KG1 (cell line): ENCODE data around the gene SLC46A2.

Experiments used
- DNase-seq: peaks from one replicate; lab custom pipeline; 2025; lab: John Stamatoyannopoulos, UW

SLC46A2 gene

DNA sequence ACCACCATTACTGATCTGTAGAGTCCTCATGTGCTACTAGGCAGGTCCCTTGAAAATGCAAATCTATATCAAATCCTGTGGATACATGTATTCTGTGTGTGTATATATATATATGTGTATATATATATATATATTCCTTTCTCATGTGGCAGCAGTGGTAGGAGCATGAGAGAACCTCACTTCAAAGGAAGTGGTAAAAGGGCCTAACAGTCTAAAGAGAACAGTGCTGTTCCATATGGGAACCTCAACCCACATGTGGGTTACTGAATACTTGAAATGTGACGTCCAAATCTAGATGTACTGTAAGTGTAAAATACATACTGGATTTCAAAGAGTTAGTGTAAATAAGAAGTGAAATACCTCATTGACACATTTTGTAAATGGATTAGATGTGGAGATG is 5.4 kb downstream of the SLC46A2 start:
- no peak for DNase-seq

DNA sequence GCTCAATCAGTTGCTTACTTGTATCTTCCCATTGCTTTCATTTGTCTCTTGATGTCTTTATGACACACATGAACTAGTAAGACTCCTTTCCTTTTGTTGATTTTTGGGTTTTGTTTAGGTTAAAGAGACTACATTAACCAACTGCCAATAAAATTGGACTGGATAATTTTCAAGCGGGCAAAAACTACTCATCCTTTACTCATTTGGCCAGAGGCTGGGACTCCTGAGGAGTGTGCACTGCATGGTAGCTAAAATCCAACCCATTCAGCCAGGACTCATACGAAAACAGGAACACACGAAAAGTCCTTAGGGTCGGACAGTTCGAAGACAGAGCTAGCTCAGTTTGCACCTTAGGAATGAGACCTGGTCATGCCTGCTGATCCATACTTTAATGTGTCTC is 6.0 kb downstream of the SLC46A2 start:
- DNase-seq = no peak

DNA sequence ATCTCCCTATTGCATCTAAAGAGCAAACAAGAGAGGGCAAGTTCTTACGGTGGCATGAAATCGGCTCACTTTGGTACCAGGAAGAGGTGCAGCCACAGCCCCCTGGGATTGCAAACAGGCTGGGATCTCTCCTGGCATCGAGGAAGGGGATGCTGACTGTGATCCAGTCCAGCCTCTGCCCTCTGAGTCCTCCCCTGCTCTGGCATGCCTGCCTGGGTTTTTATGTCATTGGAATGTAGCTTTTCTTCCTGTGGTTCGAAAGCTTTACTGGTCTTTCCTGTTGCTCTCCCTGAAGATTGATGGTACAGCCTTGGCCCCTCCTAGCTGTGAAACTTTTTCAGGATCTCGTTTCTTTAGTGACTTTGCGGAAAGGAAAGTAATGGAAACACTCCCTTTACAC is 6.6 kb downstream of the SLC46A2 start:
- DNase-seq = no peak

DNA sequence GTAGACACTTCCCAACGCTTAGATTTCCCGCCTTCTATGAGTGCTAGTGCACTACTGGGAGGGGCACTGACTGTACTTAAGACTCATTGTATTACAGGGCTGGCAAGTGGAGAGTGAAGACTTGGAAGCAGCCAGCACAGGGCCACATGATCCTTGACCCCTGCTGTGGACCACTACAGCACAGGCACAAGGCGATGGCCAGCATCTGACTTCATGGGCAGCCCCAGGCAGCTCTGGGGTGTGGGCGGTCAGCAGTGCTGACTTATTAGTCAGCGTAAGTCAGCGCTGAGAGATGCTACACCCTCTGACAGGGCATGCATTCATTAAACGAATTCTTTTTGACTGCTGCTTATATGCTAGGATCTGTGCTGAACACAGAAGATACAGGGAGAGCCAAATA is 9.3 kb downstream of the SLC46A2 start:
- no peak for DNase-seq

DNA sequence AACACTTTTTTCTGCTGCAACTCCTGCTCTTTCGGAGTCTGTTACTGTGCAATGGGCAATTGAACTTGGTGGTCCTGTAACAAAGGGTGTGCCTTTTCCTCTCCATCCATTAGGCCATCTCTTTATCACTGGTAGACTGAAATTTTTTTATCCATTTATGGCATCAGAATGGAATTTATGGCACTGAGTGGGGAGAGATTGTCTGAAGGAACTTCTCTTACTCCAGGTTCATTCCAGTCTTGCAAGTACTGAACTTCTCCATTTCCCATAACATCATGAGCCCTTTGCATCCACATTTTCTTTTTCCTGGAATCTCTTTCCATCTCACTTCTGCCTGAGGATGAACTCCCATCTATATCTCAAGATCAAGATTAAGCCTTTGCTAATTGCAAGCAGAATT is 10.0 kb downstream of the SLC46A2 start:
- DNase-seq = no peak

DNA sequence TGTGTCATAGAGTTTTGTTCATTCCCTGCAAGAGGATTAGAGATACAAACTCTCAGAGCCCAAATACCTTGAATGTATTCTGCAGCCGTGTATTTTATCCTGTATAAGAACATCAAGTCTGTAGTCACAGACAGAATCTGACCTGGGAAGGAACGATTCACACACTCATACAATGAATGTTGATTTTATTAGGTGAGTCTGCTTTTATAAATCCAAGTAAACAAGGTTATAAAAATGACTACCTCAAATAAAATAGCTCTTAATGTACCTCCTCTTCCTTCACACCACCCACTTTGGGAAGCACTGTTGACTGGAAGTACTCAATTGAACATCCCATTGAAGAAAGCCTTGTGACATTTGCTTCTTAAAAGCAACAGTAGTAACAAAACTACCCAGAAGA is 11.9 kb downstream of the SLC46A2 start:
- DNase-seq = no peak

DNA sequence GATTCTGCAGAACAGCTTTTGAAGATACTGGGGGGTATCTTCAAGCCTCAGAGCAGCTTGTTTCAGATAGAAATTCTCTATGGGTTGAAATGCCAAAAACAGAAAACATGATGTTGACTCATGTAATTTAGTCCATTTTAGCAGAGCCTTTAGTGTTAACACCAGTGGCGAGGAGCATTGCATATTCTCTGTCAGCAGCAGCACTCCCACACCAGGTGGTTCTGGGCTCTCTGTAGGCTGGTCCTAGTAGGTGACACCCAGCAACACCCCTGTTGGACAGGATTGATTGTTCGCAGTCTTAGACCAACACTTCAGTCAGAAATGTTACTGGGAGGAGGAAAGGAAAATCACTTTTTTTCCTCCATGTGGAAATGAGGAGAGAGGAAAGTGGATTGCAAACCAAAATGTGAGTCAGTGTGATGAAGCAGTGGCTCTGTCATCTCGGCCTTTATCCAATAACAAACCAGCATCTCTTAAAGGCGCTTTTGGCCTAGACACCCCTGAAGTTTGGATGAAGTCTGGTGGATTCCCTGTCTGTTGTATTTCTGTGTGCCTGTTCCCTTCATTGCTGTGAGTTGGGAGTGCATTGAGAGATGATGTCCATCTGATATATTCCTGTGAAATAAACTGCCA is 16.8 kb downstream of the SLC46A2 start:
- no peak for DNase-seq

DNA sequence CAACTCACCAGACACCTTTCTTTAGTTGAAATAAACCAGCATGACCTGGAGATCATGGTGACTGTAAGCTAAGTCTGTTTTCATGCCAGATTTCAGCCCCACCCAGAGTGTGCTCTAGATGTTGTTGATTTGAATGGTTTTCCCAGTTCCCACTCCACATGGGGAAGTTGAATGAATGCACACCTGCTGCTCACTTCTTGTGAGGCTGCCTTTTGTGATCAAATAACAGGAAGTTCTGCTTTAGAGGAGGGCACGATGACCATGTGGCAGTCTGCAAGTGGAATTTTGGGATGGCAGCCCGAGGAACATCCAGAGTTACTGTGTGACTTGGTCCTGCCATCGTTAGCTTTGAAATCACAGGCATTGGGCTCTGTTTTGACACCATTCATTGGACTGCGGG is 18.7 kb downstream of the SLC46A2 start:
- no peak for DNase-seq

DNA sequence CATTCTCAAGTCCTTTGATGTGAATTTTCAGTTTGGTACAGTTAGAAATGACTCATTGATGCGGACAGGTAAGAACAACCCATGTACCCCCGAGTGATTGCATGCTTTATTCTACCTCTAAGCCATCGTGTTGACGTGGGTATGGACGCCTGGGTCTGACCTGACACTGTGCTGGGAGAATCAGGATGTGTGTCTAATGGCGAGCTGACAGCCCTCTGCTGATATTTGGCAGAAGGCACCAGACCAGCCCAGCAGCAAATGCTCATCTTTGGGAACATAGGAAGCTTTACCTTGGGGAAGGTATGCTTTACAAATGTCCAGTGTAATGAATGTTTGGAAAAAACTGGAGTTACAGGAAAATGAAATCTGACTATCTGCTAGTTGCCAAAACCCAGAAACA is 20.1 kb downstream of the SLC46A2 start:
- no peak for DNase-seq

DNA sequence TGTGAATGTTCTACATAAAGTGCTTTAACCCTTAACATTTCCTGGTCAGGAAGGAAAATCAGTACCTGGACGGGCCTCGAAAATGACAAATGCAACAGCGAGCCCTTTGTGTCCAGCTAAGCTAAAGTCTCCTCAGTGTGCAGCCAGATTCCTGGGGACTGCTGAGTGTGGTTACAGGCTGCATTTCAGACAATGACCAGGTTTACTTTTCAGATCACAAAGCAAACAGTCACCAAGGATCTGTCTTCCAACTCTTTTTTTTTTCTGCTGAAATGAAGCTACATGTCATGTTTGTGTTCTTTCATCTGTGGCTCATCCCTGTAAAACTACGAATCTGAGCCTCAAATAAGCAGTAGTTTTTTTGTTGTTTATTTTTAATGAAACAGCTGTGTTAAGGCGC is 20.8 kb downstream of the SLC46A2 start:
- no peak for DNase-seq

DNA sequence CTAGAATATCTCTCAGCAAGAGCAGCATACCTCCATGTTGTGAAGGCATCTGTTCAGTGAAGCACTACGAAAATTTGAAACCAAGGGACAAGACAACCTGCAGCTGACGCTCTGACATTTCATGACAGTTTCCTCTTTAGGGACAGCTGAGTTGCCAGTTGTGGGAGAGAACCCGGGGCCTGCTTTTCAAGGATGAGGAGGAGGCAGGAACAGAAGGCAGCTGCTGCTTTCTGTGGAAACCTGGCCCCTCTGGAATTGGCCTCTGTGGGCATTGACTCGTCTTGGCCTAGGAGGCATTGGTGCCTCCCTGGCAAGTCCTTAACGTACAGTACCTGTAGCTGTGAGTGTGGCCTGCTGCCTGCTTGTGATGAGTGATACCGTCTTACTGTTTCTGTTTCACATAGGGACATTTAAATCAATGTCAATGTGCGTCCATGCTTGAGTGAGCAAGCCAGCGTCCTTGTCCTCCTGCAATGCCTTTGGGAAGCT is 21.6 kb downstream of the SLC46A2 start:
- DNase-seq = no peak

DNA sequence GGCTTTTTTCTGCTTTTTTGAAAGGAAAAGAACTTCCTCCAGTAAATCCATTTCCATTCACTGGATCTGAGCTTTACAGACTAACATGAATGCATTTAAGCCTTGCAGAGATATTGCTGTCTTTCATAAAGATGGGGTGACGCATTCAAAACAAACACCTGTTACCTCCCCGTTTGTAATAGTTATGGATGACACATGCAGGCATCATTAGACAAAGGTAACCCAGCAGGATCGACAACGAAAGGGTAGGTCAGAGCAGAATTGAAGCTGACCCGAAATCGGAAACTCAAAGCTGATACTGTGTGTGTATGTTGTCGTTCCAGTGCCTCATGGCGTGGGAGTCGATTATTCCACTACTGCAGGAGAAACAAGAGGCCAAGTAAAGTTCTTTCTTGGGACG is 22.2 kb downstream of the SLC46A2 start:
- no peak for DNase-seq

DNA sequence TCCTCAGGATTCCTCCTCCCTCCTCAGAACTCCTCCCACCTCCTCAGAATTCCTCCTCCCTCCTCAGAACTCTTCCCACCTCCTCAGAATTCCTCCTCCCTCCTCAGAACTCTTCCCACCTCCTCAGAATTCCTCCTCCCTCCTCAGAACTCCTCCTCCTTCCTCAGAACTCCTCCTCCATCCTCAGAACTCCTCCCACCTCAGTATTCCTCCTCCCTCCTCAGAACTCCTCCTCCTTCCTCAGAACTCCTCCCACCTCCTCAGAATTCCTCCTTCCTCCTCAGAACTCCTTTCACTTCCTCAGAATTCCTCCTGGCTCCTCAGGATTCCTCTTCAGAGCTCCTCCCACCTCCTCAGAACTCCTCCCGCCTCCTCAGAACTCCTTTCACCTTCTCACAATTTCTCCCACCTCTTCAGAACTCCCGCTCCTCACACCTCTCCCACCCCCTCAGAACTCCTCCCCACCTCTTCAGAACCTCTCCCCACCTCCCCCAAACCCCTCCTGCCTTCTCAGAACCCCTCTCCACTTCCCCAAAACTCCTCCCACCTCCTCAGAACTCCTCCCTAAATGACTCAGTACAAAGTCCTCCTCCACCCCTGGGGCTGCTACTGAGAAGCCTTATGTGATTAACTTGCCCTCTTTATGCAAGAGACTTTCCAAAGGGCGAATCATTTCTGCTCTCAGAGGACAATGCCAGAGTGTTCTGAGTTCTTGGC is 23.2 kb downstream of the SLC46A2 start:
- no peak for DNase-seq

DNA sequence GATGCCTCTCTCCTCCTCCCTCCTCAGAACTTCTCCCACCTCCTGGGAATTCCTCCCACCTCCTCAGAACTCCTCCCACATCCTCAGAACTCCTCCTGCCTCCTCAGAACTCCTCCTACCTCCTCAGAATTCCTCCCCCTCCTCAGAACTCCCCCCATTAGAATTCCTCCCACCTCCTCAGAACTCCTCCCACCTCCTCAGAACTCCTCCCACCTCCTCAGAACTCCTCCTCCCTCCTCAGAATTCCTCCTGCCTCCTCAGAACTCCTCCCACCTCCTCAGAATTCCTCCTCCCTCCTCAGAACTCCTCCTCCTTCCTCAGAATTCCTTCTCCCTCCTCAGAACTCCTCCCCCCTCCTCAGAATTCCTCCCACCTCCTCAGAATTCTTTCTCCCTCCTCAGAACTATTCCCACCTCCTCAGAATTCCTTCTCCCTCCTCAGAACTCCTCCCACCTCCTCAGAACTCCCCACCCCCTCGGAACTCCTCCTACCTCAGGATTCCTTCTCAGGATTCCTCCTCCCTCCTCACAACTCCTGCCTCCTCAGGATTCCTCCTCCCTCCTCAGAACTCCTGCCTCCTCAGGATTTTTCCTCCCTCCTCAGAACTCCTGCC is 23.9 kb downstream of the SLC46A2 start:
- no peak for DNase-seq

DNA sequence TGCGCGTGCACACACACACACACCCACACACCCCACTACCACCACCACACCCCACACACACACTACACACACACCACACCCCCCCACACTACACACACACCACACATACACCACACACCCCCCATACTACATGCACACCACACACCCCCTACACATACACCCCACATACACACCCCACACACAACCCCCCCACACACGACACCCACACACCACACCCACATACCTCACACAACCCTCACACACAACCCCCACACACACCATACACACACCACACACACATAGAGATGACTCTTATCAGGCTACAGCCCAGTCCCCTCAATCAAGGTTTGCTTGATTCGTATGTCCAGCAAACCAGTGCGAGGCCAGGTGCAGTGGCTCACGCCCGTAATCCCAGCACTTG is 25.7 kb downstream of the SLC46A2 start:
- no peak for DNase-seq

DNA sequence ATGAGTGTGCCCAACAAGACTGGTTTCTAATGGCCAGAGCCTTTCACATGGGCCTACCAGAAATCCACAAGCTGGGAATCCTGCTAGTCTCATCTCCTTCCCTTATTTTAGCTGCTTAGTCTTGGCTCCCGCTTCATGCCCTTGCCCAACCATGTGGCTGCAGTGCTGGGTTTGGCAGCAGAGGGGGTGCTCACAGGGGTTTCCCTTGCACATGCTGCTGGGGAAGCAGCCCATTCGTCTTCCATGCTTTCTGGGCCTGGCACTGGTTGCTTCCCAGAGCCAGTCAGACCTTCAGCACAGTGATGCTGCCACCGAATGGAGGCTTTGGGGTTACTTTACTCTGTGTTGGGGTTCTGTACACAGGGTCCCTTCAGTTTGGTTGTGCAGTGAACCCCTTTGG is 26.3 kb downstream of the SLC46A2 start:
- DNase-seq = no peak

DNA sequence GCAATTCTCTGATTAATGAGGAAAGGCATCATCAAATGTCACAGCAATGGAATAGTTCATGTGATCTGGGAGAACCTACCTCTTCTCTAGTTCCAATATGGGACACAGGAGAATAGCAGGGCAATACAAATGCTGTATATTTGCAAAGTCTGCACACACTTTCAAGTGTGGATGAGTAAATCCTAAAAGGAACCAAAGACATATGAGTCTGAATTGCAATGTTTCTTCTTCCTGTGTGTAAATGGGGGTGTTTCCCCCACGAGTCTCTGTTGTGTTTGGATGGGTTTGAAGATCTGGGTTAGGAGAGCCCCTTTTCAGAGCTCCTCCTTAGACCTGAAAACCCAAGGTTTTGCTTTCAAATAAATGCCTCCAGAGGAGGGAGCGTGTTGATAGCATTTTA is 26.9 kb downstream of the SLC46A2 start:
- no peak for DNase-seq

DNA sequence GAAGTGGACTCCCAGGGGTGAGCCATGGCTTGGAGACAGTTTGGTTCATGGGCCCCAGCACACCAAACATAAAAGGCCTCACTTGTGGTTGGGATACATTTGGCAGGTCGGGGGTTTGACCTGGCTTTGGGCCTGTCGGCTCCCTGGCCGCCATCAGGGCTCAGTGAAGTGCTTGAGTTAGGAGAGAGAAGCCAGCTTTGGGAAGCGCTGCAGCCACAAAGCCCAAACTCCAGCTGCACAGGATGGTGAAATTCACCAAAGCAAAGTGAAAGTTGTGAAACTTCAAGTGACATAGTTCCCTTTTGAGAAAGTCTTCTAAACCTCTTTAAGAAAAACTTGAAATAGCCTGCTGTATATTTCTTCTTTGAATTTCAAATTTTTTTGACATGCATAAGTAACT is 27.5 kb downstream of the SLC46A2 start:
- peak; percentile 27 for DNase-seq

DNA sequence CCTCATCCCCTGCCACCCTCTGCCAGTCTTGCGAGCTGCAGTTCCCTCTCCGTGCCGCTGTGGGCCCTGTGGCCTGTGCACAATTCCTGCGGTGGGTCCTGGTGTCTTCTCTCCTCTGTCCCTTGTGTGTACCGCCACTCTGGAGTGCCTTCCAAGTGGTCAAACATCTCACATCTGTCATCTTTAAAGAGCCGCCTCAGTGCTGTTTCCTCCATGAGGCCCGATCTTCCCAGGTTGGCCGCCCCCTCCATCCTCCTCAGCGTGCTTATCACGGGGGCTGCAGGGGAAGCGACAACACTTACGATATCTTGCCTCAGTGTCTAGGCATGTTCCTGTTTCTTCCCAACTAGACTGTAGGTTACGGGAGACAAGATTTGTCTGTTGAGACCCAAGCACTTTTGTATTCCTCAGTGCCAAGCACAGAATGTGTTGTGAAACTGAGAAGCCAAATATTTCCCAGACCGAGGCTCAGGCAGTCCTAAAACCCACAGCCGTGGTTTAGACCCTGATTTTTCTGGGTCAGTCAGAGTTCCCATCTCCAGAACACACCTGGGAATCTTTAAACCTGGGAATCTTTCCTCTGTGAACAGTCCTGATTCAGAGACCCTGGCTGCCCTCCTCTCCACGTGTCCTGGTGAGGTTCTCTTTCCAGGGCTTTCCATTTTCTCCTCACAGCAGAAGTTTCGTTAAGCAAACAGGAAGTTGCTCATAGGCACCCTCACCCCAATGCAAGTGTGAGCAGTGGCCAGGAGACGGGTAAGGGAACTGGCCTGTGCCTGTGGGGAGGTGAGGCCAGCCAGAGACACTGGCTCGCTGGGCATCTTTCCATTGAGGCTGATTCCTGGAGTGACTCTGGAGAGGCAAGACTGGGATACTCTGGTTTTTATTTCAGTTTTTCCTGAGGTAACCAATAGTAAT is 28.8 kb downstream of the SLC46A2 start:
- no peak for DNase-seq

DNA sequence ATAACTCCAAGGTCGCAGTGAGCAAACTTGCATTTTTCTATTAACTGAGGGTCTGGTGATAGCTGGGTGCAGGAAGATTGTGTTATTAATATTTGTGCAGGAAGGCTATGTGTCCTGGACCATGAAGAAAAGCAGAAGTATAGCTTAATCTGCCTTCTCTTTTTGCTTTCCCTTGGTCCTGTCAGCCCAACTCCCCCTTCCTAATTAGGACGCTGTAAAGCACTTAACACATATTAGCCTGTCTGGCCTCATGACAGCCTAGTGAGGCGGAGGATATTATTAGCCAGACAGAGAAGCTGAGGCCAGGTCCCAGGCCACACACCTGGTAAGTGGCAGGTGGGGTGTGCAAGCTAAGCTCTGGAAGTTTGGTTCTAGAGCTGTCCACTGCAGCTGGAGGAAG is 29.5 kb downstream of the SLC46A2 start:
- no peak for DNase-seq

DNA sequence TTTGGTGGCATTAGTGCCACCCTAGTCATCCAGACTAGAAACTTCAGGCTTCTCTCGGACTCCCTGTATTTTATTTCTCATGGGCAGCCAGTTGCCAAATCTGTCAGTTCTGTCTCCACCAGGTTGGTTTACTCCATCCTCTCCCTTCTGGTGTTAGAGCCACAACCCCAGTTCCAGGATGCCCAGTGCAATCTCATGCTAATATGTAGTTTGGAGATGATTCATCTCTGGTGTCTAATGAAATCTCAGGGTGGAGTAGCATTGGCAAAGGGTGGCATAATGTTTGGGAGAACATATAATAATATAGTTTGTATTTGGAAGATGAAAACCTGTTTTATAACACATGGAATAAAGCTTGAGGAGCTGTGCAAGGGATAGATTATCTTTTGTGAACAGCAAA is 30.2 kb downstream of the SLC46A2 start:
- DNase-seq = no peak

DNA sequence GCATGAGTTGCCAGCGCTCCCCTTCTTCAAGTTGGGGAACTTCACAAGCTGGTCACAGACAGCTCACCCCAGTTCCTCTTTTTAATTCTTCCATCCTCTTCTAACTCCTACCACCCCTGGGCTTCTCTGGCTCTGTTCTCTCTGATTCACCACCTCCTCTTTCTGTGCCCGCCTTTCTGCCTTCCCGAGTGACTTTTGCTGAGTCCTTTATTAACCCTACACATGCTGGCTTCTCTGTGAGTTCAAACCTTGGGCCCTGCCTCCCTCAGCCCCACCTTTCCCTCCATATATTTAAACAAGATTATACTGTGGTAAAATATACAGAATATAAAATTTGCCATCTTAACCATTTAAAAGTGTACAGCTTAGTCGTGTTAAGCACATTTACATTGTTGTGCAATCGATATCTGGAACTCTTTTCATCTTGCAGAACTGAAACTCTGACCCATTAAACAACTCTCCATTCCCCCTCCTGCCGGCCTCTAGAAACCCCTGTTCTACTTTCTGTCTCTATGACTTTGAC is 32.0 kb downstream of the SLC46A2 start:
- DNase-seq = no peak
